Body of pancreas (tissue), 4 donors: Measurements from ENCODE around the gene CNST. TPM values are rescaled to one million over a fixed set of nuclear protein-coding genes. Genes with fewer than 3 reads are reported as not detected.
"Not testable (repeated sequence)": the region's sequence is repeated elsewhere in the genome, so short reads cannot be mapped to it uniquely, and the experiment has no call there.

Source experiments
- ATAC-seq: fragments of 150-250 bp; one replicate; pipeline ENCODE4 v1.9.1; 2016
- DNase-seq, 4 donors: peaks; one replicate each; pipeline ENCODE4 v3.0.0-alpha.2; 2019
- H3K27ac ChIP-seq, 4 donors: fragments of 200-600 bp; sonication (generic); 1 replicate in 3 of 4; 2 replicates in 1 of 4; pipeline versions ENCODE4 v1.5.1 to v1.6.1; 2016 to 2019; ENCODE audit warnings: mild to moderate bottlenecking in 1 of 4, mixed read lengths in 1 of 4, moderate library complexity in 1 of 4
- H3K27me3 ChIP-seq, 2 donors: fragments of 200-600 bp; sonication (generic); one replicate each; pipeline ENCODE4 v1.6.0; 2016; ENCODE audit warnings: mild to moderate bottlenecking in 1 of 2
- H3K36me3 ChIP-seq, 2 donors: fragments of 200-600 bp; sonication (generic); replicated peaks in 1 of 2; 2 replicates each; pipeline ENCODE4 v1.5.1; 2016; ENCODE audit warnings: low read depth in 2 of 2; ENCODE audit not compliant: insufficient read depth in 1 of 2
- H3K4me1 ChIP-seq: fragments of 200-600 bp; sonication (generic); one replicate; pipeline ENCODE4 v1.6.0; 2016
- H3K4me3 ChIP-seq, 2 donors: fragments of 200-600 bp; sonication (generic); 1 replicate in 1 of 2; 2 replicates in 1 of 2; pipeline ENCODE4 v1.5.1; 2016 to 2019
- H3K9me3 ChIP-seq, 3 donors: fragments of 200-600 bp; sonication (generic); 1 replicate in 2 of 3; 2 replicates in 1 of 3; pipeline ENCODE4 v1.5.1; 2016
- CTCF ChIP-seq, 7 experiments: fragments of 450-650 bp in 4 of 7; fragments of 200-600 bp in 3 of 7; sonication (generic) in 3 of 7; IDR thresholded peaks; one replicate each; pipeline ENCODE4 v1.5.1; 2016 to 2019; ENCODE audit warnings: antibody characterized with exemption in 7 of 7
- POLR2A ChIP-seq, 3 donors: fragments of 450-650 bp; IDR thresholded peaks; one replicate each; pipeline ENCODE4 v1.6.1; 2016; ENCODE audit warnings: antibody characterized with exemption in 3 of 3, mild to moderate bottlenecking in 2 of 3
- WGBS, 2 donors: methylation state at CpG; one replicate each; pipeline ENCODE4 v1.1.5; 2017; 5-methylcytosine and 5-hydroxymethylcytosine counted together
- intact Hi-C: fragments of 100-400 bp; cut with DNase I; formaldehyde crosslinking; loops from one replicate; pipeline ENCODE4 v1.15.1; 2023
- small RNA-seq: library from RNA; depleted of rRNA; stranded (forward); fragments of <200 nt; gene quantifications from one replicate; pipeline ENCODE3, GENCODE V24; 2016
- total RNA-seq, 2 donors: library from RNA; depleted of rRNA; stranded (reverse); fragments of >200 nt; gene quantifications; one replicate each; pipeline ENCODE4 v1.1.0, GENCODE V29; 2016

The CNST gene
- total RNA-seq, 2 donors from 2014 or later, result 10.9 to 12.2 TPM

GRCh38 chr1:246711548-246712003 lies 145.3 kb downstream of the CNST start:
- DNase-seq (no peak), ATAC-seq (no peak)
- Histone ChIP-seq H3K27me3 (no peaks in the 10 kb centered on the region), H3K27ac (no peak overlapping the region), H3K36me3 (no peaks in the 10 kb centered on the region), H3K4me1 (no peaks in the 10 kb centered on the region), H3K4me3 (no peak overlapping the region), H3K9me3 (no peaks in the 10 kb centered on the region)
- no peak for TF ChIP-seq POLR2A (IDR thresholded peaks at IDR 0.05)
- no peak for TF ChIP-seq CTCF (IDR thresholded peaks at IDR 0.05)
- 60 to 79% methylated on average over 2 to 3 of the region's 3 CpGs for WGBS, 2 donors
- intact Hi-C loops, result no loop called here

GRCh38 chr1:246712428-246712827 lies 146.2 kb downstream of the CNST start:
- H3K27ac ChIP-seq, H3K4me1 ChIP-seq, ATAC-seq, H3K4me3 ChIP-seq, H3K9me3 ChIP-seq, DNase-seq, H3K27me3 ChIP-seq, intact Hi-C loops, H3K36me3 ChIP-seq: not testable (repeated sequence)
- 86 to 88% methylated on average over 5 of the region's 5 CpGs for WGBS, 2 donors

Small RNA genes within 50 kb of the gene (small RNA-seq; reads per million reads assigned to genes)
- gene AL356583.2, result not detected
- not detected for gene AL591623.2

Other genes with a start within 250 kb of the CNST start
- 10 to 100 TPM; 13.5 to 20.8 TPM for gene SMYD3, start 59.2 kb upstream of the CNST start, total RNA-seq
- gene TFB2M, start 195 bp upstream of the CNST start, total RNA-seq, result 1 to 10 TPM; 2.3 to 8.3 TPM
- 10 to 100 TPM in 1 of 2 donors, 1 to 10 TPM in 1; 9.9 to 15.0 TPM for gene SCCPDH, start 158.0 kb downstream of the CNST start, total RNA-seq